Effector CD8-positive, alpha-beta T cell (primary cell): ENCODE results near the gene BACE1.
"Not testable (repeated sequence)": the region's sequence is repeated elsewhere in the genome, so short reads cannot be mapped to it uniquely, and the experiment has no call there.

Experiments
- DNase-seq: peaks from one replicate; lab custom pipeline; 2025; lab: John Stamatoyannopoulos, UW

BACE1 gene

DNA sequence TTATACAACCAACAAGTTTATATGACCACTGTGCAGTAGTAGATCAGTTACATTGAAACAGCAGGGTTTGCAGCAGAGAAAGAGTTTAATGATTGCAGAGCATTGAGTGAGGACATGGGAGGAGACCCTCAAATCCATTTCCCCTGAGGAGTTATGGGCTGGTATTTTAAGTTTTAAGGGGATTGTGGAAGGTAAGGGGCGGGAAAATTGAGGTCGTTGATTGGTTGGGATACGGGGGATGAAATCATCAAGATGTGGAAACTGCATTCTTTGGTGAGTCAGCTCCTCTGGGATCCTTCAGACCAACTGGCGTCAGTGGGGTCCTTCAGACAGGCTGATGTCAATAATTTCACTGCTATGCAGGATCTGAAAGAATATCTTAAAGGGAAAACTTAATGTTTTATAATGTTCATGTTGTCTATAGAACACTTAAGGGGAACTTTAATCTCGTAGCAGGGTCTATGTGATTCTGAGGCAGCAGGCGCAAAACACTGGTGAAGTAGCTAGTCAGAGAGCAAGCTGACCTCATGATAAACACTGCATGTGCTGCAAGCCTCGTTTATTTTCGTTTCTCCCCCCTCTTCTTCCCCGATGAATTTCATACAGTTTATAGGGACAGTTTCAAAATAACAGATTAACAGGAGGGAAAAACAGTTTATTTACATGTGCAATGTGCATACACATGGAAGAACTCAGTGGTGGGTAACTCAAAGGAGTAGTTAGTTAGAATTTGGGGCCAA, 42.3 kb downstream of the BACE1 start:
- DNase-seq, result no peak

GRCh38 chr11:117272175-117272574, 43.9 kb downstream of the BACE1 start:
- not testable (repeated sequence) for DNase-seq

DNA sequence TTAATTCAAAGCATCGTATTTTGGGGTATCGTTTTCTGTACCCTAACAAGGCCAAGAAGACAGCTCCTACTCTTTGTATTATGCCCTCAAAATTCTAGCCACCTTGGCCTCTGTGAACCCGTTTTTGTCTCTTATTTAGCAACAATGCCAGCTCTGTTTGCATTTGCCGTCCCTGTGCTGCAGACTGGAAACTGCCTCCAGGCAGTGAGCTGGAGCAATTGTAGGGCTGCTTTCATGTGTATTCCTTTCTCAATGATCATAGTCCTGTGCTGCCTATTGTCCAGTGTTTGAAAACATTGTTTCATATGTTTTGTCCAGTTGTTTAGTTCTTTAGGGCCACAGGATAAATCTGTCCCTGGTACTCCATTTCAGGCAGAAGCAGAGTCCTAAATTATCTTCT, 44.8 kb downstream of the BACE1 start:
- DNase-seq, result no peak

GRCh38 chr11:117269856-117270255, 46.2 kb downstream of the BACE1 start:
- DNase-seq, result no peak

DNA sequence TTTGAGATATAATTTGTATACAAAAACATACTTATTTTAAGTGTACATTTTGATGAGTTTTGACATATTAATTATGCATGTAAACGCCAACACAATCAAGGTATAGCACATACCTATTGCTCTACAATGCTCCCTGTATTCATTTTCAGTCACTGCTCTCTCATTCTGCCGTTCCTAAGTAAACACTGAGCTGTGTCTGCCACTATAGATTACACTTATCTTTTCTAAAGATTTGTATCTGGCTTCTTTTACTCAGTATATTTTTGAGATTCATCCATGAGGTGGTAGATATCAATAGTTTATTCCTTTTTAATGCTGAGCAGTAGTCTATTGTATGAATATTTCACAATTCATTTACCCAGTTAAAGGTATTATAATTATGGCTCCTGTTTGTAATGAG, 50.3 kb downstream of the BACE1 start:
- no peak for DNase-seq

DNA sequence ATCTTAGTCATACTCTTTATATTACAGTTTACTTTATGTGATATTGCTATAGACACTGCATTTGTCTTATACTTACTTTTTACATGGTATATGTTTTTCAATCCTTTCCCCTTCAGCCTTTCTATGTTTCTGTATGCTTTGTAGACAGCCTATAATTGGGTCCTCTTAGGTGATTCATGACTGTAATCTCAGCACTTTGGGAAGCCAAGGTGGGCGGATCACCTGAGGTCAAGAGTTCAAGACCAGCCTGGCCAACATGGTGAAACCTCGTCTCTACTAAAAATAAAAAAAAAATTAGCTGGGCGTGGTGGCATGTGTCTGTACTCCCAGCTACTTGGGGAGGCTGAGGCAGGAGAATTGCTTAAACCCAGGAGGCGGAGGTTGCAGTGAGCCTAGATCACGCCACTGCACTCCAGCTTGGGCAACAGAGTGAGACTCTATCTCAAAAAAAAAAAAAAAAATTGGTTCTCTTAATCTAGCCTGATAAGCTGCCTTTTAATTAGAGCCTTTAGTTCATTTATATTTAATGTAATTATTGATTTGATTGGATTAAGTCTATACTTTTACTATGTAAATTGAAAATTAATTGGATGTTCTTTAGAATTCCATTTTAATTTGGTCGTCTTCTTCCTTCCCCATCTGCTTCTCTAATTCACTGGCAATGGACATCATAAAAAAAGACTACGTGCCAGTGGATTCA, 51.3 kb downstream of the BACE1 start:
- DNase-seq, result not testable (repeated sequence)

GRCh38 chr11:117259417-117259816, 56.6 kb downstream of the BACE1 start:
- no peak for DNase-seq

GRCh38 chr11:117258576-117258975, 57.5 kb downstream of the BACE1 start:
- DNase-seq, result no peak

- no peak for DNase-seq
Measured at GRCh38 chr11:117256573-117256972, 59.5 kb downstream of the BACE1 start.

- DNase-seq, result no peak
Measured at GRCh38 chr11:117255966-117256365, 60.1 kb downstream of the BACE1 start.

GRCh38 chr11:117251506-117251905, 64.5 kb downstream of the BACE1 start:
- DNase-seq, result no peak

DNA sequence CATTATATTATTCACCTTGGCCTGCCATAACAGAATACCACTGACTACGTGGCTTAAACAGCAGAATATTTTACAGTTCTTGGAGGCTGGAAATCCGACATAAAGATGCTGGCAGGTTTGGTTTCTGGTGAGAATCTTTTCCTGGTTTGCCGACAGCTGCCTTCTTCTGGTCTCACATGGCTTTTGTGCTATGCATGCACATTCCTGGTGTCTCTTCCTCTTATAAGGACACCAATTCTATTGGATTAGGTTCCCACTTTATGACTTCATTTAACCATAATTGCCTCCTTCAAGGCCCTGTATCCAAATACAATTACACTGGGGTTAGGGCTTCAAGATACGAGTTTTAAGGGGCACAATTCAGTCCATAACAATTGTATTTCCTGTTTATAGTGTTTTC, 66.5 kb downstream of the BACE1 start:
- DNase-seq, result no peak

GRCh38 chr11:117248341-117248740, 67.7 kb downstream of the BACE1 start:
- DNase-seq, result no peak

DNA sequence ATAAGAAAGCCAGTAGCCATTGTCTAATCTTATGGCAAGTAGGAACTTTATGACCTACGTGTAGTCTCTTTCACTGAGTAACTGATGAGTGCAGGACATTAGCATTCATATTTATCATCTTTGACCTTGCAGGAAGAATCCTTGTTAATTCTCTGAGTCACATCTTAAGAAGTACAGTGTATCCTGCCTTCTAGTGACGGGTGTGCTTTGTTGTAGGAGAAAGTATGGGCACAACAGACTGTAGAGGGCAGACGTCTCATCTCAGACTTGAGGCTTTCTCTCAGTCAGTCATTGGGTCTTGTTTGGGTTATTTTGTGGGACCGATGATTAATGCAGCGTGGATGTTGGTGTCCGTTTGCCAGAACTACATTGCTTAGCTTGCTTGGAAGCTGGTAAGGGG, 76.8 kb downstream of the BACE1 start:
- no peak for DNase-seq

GRCh38 chr11:117238221-117238620, 77.8 kb downstream of the BACE1 start:
- DNase-seq, result no peak
